NOMO-1 (cell line): ENCODE results near the gene SYT11.
A peak's percentile ranks its signal among the peaks of the same experiment; 100 is the strongest.

Experiments
- DNase-seq, 2 experiments: peaks; one replicate each; lab custom pipeline; 2025; ENCODE audit not compliant: unreplicated experiment in 2 of 2; lab: John Stamatoyannopoulos, UW

SYT11 gene

GRCh38 chr1:155859881-155860871, 809 bp downstream of the SYT11 start:
- DNase-seq: peak; percentile 6 to 12

- DNase-seq: no peak
Observed at GRCh38 chr1:155860970-155861510, 1.7 kb downstream of the SYT11 start.

GRCh38 chr1:155861896-155862295, 2.5 kb downstream of the SYT11 start:
- no peak for DNase-seq

GRCh38 chr1:155864393-155864792, 5.0 kb downstream of the SYT11 start:
- no peak for DNase-seq

- DNase-seq: no peak
Observed at GRCh38 chr1:155867766-155868165, 8.4 kb downstream of the SYT11 start.

- DNase-seq: no peak
Observed at GRCh38 chr1:155871390-155871789, 12.0 kb downstream of the SYT11 start.

GRCh38 chr1:155872527-155872926, 13.2 kb downstream of the SYT11 start:
- no peak for DNase-seq

GRCh38 chr1:155873860-155874259, 14.5 kb downstream of the SYT11 start:
- DNase-seq: no peak

- DNase-seq: no peak
Observed at GRCh38 chr1:155877945-155878344, 18.6 kb downstream of the SYT11 start.

GRCh38 chr1:155880251-155880650, 20.9 kb downstream of the SYT11 start:
- DNase-seq: no peak

GRCh38 chr1:155880950-155881349, 21.6 kb downstream of the SYT11 start:
- no peak for DNase-seq

GRCh38 chr1:155882235-155882634, 22.9 kb downstream of the SYT11 start:
- DNase-seq: peak; percentile 12 to 22

- DNase-seq: no peak
Observed at GRCh38 chr1:155882766-155883165, 23.4 kb downstream of the SYT11 start.

- DNase-seq: no peak
Observed at GRCh38 chr1:155884031-155884960, 24.9 kb downstream of the SYT11 start.

GRCh38 chr1:155884982-155885381, 25.6 kb downstream of the SYT11 start:
- no peak for DNase-seq

- no peak for DNase-seq
Observed at GRCh38 chr1:155888481-155888880, 29.1 kb downstream of the SYT11 start.

- no peak for DNase-seq
Observed at GRCh38 chr1:155889566-155889965, 30.2 kb downstream of the SYT11 start.

GRCh38 chr1:155890251-155890650, 30.9 kb downstream of the SYT11 start:
- DNase-seq: no peak

- no peak for DNase-seq
Observed at GRCh38 chr1:155892796-155893195, 33.4 kb downstream of the SYT11 start.

- DNase-seq: peak in 1 of 2 experiments; percentile 30
Observed at GRCh38 chr1:155893389-155894142, 34.2 kb downstream of the SYT11 start.
